Stimulated activated CD8-positive, alpha-beta memory T cell treated with anti-CD3 and anti-CD28 coated beads, Interleukin-15, amount 100 ng/mL, for 24 hours (primary cell): ENCODE measurements around the gene SHC3.

Experiments
- DNase-seq: peaks from one replicate; pipeline ENCODE4 v3.0.0-alpha.2; 2020; ENCODE audit warnings: low read depth

Gene SHC3

GRCh38 chr9:89022001-89022759 lies 156.4 kb downstream of the SHC3 start:
- DNase-seq: no peak

DNA sequence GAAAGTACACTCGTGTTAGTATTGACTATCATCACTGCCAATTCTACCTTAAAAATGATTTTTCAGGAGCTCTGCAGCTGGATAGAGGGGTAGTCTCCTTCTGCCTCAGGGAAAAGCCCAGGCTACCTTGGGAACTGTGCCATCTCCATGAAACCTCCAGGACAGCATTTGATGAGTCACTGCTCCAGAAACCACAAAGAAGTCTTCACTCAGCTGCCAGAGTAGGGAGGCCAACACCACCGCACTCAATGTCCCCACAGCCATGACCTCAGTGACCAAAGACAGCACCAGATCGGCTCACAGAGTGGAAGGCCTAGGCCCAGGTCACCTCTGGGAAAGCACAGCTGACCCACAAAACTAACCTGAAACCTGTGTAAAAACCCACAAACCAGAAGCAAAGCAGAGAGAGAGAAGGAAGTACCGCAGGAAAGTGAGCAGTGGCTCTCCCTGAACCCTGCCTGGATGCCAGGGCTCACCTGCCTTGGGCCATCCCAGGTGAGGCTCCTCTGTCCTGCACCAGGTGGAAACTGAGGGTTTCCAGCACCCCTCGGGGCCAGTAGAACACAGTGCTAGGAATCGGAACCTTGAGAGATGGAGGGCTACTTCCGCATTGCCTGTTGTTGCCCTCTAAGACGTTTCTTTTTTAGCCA lies 157.3 kb downstream of the SHC3 start:
- DNase-seq: no peak

DNA sequence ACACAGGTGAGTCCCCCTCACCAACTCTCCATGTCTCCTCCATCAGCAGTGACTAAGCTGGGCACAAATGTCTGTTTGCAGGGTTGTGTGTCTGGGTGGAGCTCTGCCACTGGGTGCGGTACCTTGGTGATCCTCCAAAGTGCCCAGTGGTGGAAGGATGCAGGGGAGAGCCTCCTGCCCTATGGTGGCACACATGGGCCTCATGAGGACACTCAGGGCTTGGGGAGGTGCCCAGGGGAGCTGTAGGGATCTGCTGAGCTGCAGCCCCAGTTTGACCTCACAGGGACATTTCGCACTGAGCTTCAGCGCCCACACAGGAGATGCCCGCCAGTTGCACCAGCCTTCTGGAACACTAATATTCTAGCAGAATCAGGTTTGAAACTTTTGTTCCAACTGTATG lies 157.9 kb downstream of the SHC3 start:
- DNase-seq: no peak

DNA sequence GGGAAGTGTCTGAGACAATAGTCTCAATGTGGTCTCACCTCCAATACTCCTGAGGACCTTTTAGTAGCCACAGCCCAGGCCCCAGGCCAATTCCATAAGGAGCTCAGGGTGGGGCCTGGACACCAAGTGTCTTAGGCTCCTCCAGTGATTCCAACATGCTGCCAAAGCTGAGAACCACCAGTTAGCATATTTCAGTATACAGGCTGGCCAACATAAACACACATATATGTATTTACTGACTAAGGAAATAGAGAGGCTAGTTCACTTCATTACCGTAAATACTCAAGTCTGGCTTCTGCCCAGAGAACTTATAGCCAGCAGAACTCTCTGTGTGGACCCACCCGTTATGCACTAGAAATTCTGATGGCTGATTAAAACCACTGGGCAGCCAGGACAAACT lies 163.3 kb downstream of the SHC3 start:
- DNase-seq: no peak

DNA sequence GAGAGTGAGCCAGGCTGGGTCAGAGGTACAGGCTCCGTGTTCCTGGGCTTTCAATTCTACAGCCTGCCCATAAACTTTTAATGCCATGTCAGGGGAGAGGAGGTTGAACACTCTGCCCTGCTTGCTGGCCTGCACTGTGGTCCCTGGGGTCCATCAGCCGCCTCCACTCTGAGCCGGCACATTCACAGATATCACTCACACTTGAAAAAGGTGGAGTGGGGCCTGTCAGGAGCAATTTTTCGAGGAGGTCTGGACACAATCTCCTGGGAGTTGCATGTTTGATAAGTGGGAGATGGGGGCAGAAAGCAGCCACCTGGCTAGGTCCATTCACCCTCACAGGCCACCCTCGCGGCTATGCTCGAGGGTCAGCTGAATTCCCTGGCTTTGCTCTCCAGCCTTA lies 164.5 kb downstream of the SHC3 start:
- DNase-seq: no peak

DNA sequence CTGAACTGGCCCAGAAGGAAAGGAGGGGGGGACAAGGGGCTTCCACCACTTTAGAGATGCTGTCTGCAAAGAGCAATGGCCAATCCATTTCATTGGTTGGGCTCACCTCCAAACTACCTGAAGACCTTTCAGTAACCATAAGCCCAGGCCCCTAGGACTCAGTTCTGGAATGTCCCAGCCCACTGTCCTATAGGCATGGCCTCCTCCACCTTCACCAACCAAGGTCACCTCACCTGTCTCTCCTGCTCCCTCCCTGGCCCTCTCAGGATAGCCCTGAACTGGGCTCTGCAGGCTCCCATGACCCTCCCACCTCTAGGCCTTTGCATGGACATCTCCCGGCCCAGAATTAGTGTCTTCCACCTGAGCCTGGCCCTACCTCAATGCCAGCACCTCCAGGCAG lies 165.0 kb downstream of the SHC3 start:
- DNase-seq: no peak

- DNase-seq: no peak
Measured at GRCh38 chr9:89012294-89013042, 166.2 kb downstream of the SHC3 start.

DNA sequence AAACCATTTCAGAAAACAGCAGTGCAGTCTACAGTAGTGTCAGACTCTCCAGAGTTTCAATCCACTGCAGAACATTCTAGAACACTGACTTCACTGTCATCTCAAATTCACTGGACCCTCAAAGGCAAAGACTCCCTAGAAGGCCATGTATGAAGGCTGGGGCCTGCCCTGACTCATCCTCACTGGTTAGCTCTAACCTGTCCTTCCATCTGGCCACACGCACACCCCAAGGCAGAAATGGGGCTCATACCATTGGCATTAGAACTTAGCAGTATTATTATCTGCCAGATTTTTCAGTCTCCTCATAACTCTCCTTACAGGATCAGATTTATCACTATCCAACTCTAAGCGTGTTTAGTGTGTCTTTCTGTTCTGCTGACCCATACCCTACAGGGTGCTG lies 166.9 kb downstream of the SHC3 start:
- no peak for DNase-seq

DNA sequence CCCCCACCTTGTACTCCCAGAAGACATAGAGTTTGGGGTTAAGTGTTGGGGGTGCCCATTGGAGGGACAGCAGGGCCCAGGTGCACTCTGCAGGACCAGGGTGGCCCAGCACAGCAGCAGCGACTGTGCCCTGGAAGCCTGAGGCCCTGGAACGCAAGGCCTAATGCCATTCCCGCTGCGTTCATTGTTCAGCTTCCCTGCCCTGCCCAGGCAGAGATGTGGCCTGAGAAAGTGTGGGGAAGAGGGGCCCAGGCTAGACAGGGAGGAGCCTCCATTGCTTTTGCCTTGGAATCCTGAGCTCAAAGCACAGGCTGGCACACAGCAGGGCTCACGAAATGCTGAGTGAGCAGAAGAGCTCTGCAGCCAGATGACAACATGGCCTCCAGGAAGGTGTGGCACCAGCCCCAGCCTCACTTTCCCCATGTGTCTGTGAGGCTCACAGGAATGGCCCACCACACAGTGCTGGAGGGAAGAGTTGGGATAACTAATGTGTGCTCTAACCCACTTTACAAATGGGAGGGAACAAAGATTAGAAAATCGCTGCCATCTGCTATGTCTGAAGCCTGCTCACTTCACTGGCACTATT lies 168.0 kb downstream of the SHC3 start:
- DNase-seq: no peak

- no peak for DNase-seq
Measured at GRCh38 chr9:89010056-89010455, 168.6 kb downstream of the SHC3 start.

DNA sequence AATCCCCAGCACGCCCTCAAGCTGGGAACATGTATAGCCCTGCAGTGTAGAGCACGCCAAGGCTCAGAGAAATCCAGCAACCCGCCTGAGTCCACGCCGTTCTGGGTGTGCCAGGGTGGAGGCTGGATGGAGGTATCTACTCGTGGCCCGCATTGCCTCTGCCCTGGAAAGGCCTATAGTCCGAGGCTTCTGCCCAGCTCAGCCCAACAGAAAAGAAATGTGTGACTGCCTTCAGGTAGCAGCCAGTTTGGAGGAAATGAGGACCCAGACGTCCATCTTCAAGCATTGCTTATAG lies 169.1 kb downstream of the SHC3 start:
- DNase-seq: no peak

DNA sequence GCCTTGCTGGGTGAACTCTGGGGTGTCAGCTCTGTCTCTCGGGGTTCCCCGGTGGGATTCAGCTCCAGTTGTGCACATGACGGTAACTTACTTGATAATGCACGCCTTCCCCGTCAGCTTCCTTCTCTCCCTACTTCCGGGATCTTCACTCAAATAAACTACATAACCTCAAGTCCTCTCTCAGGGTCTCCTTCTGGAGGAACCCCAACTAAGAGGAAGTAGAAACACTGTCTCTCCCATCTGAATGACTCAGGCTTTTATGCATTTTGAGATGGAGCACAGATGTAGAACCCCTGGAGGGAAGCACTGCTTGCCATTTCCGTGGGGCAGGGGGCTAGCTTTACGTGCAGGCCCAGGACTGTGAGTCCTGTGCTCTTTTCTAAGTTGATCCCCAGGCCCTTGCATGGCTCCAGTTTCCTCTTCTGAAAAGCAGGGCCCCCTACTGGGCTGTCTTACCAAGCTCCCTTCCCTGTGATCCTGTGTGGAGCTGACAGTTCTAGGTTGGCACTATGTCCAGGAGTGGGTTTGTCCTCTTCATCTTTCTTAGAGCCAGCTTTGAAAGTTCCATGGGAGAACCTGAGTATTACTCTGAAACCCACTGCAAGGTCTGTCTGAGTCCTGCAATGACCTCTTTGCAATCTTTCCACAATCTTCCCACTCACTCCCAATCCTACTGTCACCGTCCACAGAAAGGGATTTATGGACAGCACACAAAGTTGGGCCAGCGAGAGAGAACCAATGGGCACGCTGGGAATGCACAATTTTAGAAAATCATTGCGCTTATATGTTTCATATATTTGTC lies 169.7 kb downstream of the SHC3 start:
- DNase-seq: no peak

- DNase-seq: no peak
Measured at GRCh38 chr9:89008055-89008743, 170.4 kb downstream of the SHC3 start.

- no peak for DNase-seq
Measured at GRCh38 chr9:89006996-89007967, 171.3 kb downstream of the SHC3 start.

GRCh38 chr9:89006267-89006666 lies 172.4 kb downstream of the SHC3 start:
- no peak for DNase-seq

GRCh38 chr9:89005323-89005722 lies 173.3 kb downstream of the SHC3 start:
- DNase-seq: no peak

DNA sequence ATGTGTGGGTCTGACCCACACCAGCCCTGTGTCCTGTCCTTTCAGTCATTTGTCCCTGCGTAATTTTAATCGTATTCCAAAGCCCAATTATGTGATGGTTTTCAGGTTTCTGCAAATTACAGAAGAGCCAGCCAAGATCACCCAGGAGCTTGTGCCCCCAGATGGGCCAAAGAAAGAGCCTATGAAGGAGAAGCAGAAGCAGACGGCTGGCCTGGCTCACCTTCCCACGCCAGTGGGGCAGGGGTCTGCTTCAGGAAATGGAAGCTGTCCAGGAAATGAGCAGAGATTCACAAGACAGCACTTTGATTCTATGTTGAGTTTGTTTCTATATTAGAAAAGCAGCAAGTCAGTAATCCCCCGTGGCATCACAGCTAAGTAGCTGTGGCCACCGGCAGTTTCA lies 175.6 kb downstream of the SHC3 start:
- no peak for DNase-seq

- no peak for DNase-seq
Measured at GRCh38 chr9:89001917-89002540, 176.6 kb downstream of the SHC3 start.

DNA sequence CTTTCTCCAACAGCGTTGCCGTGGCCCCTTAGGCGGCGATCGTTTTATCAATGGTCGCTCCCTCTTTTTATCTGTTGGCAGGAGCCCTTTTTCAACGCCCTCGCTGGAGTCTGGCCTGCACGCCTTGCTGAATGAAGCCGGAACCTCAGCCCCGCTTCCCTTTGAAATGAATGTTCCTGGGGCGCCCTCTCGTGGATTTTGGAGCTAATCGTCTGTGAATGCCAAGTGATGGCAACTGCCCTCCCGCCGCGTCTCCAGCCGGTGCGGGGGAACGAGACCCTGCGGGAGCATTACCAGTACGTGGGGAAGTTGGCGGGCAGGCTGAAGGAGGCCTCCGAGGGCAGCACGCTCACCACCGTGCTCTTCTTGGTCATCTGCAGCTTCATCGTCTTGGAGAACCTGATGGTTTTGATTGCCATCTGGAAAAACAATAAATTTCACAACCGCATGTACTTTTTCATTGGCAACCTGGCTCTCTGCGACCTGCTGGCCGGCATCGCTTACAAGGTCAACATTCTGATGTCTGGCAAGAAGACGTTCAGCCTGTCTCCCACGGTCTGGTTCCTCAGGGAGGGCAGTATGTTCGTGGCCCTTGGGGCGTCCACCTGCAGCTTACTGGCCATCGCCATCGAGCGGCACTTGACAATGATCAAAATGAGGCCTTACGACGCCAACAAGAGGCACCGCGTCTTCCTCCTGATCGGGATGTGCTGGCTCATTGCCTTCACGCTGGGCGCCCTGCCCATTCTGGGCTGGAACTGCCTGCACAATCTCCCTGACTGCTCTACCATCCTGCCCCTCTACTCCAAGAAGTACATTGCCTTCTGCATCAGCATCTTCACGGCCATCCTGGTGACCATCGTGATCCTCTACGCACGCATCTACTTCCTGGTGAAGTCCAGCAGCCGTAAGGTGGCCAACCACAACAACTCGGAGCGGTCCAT lies 177.4 kb downstream of the SHC3 start:
- peak; percentile 61 for DNase-seq
